Activated CD4-positive, alpha-beta T cell treated with anti-CD3 and anti-CD28 coated beads, Interleukin-2, Interleukin-4, amounts not matched to agents 100 ng/mL and 50 ng/mL, durations not matched to agents 16 hours and 8 hours (primary cell): Measurements from ENCODE around the gene PCF11.
A peak's percentile ranks its signal among the peaks of the same experiment; 100 is the strongest.

Experiments used
- DNase-seq: peaks from one replicate; pipeline ENCODE4 v3.0.0-alpha.2; 2020; ENCODE audit warnings: low spot score

PCF11 gene

GRCh38 chr11:83156144-83156995 lies 561 bp upstream of the PCF11 start:
- peak; percentile 99 for DNase-seq

GRCh38 chr11:83157594-83158356 lies 844 bp downstream of the PCF11 start:
- DNase-seq: peak; percentile 48

GRCh38 chr11:83158357-83158786 lies 1.4 kb downstream of the PCF11 start:
- DNase-seq: peak; percentile 43

- no peak for DNase-seq
Observed at GRCh38 chr11:83158965-83159901, 2.3 kb downstream of the PCF11 start.

GRCh38 chr11:83159902-83160865 lies 3.3 kb downstream of the PCF11 start:
- DNase-seq: no peak

GRCh38 chr11:83161610-83162199 lies 4.8 kb downstream of the PCF11 start:
- no peak for DNase-seq

GRCh38 chr11:83162377-83162776 lies 5.4 kb downstream of the PCF11 start:
- peak; percentile 47 for DNase-seq

GRCh38 chr11:83166193-83166866 lies 9.4 kb downstream of the PCF11 start:
- no peak for DNase-seq

GRCh38 chr11:83168756-83169155 lies 11.8 kb downstream of the PCF11 start:
- no peak for DNase-seq

- no peak for DNase-seq
Observed at GRCh38 chr11:83170865-83171264, 13.9 kb downstream of the PCF11 start.

- DNase-seq: no peak
Observed at GRCh38 chr11:83172551-83172950, 15.6 kb downstream of the PCF11 start.

- no peak for DNase-seq
Observed at GRCh38 chr11:83174008-83174407, 17.1 kb downstream of the PCF11 start.

GRCh38 chr11:83175815-83176214 lies 18.9 kb downstream of the PCF11 start:
- no peak for DNase-seq

- DNase-seq: no peak
Observed at GRCh38 chr11:83181815-83182214, 24.9 kb downstream of the PCF11 start.

GRCh38 chr11:83185767-83186166 lies 28.8 kb downstream of the PCF11 start:
- DNase-seq: no peak

- no peak for DNase-seq
Observed at GRCh38 chr11:83187465-83187864, 30.5 kb downstream of the PCF11 start.

GRCh38 chr11:83191491-83191890 lies 34.6 kb downstream of the PCF11 start:
- DNase-seq: no peak

- DNase-seq: no peak
Observed at GRCh38 chr11:83191986-83192385, 35.1 kb downstream of the PCF11 start.

GRCh38 chr11:83192606-83193245 lies 35.8 kb downstream of the PCF11 start:
- DNase-seq: no peak
